Fibroblast of skin of right quadriceps (primary cell): Measurements from ENCODE around the gene EYS.
"Not testable (repeated sequence)": the region's sequence is repeated elsewhere in the genome, so short reads cannot be mapped to it uniquely, and the experiment has no call there.

Source experiments
- DNase-seq: peaks from one replicate; pipeline ENCODE4 v3.0.0-alpha.2; 2013

Gene EYS

DNA sequence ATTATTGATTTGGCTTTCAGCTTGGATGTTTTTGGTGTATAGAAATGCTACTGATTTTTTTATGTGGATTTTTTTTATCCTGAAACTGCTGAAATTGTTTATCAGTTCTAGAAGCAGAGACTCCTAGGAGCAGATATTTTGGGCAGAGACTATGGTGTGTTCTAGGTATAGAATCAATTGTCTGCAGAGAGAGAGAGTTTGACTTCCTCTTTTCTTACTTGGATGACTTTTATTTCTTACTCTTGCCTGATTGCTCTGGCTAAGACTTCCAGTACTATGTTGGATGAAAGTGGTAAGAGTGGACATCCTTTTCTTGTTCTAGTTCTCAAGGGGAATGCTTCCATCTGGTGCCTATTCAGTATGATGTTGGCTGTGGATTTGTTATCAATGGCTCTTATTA lies 1700.8 kb downstream of the EYS start:
- no peak for DNase-seq

DNA sequence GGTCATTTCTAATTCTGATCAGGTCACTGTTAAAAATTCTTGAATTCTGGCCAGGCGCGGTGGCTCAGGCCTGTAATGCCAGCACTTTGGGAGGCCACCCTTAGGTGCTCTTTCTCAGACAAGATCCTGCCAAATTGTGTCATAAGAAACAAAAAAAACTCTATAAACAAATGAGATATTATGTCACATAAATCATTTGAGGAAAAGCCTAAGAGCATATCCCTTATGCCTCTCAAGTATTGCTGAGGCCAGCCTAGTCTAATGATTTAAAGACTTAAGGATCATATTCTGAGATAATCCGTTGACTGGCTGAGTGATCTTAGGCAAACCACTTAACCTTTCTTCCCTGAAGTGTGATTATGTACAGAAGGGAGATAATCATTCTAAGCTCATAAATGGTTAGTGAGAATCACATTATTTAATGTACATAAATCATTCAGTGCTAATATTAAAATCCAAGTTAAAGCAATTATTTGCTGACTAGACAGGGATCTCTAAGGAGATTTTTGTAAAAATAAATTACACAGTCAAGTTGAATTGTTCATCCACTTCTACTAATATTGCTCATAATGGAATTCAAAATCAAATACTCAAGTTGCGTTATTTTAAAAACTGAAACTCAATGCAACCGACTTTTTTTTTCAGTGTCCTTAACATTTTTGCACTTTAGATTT lies 1706.1 kb downstream of the EYS start:
- DNase-seq = no peak

DNA sequence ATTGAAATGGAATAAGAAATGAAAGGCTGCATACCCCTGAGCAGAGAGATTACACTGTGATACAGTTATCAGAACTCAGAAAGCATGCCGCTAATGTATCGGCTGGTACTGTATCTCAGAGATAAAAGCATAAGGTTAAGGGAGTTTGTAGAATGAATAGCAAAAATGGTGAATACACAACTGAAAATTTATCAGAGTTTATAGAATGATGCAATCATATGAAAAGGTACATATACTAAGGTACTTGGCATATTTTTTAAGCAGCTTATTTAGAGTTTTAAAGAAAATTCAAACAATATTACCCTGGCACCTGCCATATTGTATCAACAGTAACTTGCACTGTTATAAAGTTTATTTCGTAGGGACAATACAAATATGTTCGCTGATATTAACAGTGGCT lies 1707.4 kb downstream of the EYS start:
- DNase-seq = no peak

DNA sequence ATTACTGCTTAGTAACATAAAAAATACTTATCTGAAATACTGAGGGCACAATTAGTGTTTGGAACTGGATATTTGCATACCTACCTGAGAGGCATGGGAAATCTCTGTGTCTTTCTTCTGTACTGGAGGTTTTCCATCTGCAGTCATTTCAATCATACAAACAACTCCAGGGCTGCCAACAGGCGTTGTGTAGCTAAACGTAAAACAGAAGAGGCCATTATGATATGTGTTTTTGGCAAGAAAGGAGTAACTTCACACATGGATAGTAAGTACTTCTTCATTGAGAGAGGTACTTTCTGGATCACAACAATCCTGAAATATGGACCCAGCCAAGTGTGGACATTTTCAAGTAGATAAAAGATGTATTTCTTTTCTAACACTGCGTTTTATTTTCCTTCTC lies 1708.0 kb downstream of the EYS start:
- DNase-seq = no peak

DNA sequence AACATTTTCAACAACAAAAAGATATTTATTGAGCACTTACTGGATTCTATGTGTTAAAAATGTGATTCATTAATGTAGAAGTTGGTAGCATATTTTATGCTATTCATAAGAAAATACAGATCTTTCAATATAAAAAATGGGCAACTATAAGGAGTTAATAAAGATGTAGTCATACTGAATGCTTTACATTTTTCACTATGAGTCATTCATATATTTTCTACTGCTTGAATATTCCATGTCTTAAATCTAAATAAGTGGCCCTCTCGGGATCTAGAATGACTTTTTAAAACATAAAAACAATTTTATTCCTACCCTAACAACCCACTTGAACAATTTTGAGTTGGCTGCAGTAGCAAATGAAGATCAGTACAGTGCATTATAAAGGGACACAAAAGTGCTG lies 1709.3 kb downstream of the EYS start:
- peak; percentile 35 for DNase-seq

DNA sequence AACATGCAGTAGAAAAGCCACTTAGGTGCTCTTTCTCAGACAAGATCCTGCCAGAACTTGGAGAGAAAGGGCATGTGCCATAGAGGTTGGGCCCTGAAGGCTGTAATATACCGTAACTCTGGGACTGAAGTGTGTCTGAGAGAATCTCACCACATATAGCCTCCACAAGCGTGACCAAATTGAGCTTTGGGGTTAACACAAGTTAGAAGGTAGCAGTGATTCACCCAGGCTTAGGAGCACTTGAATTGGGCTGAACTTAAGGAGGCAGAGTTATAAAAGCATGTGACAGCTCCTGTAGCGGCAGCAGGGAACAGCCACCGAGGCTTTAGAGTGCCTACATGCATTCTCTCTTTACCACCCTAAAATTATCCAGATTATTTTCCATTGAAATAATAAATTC lies 1709.8 kb downstream of the EYS start:
- DNase-seq = no peak

DNA sequence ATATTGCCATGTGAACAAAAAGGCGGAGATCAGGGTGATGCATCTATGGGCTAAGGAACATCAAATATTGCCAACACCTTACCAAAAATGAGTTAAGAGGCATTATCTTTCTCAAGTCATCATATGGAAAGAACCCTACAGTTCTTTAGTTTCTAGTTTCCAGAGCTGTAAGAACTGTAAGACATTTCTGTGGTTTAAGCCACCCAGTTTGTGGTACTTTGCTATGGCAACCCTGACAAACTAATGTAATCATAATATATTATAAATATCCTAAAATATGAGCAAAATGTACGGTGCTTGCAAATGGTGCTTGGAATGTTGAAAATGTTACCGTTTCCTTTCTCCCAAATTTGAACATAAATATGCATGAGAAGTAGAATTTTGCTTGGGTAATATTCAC lies 1721.8 kb downstream of the EYS start:
- DNase-seq = peak; percentile 23

DNA sequence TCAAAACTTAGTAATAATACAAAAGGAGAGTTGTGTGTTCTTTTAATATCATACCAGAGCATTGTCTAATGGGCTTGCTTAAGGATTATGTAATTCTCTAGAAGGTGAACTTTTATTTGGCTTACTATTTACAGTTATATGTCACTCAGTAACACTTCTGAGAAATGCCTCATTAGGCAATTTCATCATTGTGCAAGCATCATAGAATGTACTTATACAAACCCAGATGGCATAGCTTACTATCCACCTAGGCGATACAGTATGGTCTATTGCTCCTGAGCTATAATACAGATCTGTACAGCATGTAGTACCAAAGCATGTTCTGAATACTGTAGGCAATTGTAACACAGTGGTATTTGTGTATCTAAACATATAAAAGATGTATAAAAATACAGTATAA lies 1731.3 kb downstream of the EYS start:
- DNase-seq = no peak

DNA sequence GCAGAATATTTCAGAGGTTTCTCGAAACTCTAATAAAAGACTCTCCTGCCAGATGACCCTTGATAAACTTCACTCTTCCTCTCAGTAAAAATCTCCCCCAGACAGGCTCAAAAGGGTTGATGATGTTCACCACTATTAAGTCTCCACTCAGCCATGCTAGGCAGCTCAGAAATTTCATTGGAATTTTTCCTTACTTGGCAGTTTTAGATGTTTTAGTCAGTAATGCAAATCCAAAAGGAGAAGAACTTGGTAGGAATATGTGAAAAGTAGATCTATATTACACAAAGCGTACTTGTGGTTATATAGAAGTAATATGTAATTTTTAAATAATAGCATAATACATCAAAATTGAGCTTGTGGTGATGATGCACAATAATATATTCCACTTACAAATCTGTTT lies 1738.4 kb downstream of the EYS start:
- no peak for DNase-seq

DNA sequence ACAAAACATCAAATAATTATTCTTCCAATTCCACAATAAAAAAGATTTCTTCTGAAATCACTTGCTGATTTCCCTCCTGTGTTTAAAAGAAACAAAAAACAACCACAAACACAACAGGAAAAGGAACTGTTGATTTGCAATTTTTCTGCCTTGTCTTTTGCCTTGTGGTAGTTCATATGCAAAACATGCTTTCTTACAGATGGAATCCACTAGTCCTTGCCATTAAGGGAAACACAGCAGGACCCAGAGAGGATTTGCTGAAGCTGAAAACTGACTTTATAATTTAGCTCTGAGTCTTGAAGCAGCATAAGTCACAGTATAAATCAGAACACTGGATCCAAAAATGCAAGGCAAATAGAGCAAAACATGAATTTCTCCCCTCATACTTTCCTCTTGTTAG lies 1742.7 kb downstream of the EYS start:
- no peak for DNase-seq

DNA sequence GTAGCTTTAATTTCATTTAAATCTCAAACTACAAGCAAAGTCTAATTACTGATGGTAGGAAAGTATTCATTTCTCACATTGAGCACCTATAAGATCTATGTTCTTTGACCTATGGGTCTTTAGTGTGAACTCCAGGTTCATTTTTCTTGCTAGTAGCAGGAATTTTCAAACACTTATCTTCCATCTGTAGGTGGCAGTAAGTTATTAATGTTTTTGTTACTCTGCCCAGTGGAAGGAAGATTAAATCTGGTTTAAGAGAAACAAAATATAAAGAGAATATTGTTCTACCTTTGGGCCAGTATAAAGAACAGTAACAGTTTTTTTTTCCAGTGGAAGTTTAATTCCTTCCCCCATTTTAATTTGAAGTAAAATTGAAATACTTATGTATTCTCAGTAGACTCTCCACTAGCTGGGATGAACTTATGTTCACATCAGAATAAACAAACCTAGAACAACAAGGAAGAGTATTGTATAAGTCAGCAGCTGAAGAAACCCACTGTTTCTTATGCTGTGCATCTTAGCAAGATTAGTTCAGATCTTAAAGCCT lies 1743.2 kb downstream of the EYS start:
- DNase-seq = no peak

DNA sequence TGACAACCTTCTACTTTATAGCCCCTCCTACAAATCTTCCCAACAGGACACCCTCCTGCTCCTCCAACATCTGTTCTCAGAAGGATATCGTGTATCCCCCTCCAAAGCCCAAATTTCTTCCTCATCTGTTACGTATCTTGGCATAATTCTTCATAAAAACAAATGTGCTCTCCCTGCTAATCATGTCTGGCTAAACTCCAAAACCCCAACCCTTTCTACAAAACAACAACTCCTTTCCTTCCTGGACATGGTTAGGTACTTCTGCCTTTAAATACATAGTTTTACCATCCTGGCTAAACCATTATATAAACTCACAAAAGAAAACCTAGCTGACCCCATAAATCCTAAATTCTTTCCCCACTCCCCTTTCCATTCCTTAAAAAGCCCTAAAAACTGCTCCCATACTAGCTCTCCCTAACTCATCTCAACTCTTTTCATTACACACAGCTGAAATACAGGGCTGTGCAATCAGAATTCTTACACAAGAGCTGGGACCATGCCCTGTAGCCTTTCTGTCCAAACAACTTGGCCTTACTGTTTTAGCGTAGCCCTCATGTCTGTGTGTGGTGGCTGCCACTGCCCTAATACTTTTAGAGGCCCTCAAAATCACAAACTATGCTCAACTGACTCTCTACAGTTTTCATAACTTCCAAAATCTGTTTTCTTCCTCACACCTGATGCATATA lies 1753.5 kb downstream of the EYS start:
- DNase-seq = not testable (repeated sequence)

DNA sequence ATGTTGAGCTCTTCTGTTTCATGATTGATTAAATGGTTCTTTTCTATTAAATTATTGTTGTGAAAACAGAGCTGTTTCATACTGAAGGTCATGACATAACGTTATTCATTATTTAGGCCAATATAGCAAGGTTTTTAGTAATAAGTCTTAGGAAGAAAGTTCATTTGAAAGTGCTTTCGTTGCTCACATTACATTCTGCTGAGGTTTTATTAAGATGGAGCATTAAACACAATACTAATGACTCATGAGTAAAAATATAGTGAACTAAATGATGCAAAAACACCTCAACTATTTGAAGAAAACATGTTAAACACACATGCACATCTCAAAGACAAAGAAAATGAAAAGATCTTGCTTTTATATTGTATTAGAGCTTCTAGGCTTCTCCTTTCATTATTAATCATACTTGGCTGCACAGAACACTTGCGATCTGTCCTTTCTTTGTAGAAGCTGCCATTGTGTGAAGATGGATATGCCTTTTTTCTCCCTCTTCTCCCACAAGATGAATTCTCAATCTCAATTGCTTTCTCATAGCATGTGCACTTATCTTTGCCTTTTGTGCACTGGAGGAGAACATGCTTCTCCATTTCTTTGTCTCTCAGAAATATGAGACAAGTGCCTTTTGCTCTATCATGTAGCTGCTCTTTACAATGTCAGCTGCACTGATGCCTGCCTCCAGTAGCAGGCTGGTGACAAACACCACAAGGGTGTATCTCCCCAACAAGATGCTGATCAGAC lies 1759.1 kb downstream of the EYS start:
- no peak for DNase-seq

DNA sequence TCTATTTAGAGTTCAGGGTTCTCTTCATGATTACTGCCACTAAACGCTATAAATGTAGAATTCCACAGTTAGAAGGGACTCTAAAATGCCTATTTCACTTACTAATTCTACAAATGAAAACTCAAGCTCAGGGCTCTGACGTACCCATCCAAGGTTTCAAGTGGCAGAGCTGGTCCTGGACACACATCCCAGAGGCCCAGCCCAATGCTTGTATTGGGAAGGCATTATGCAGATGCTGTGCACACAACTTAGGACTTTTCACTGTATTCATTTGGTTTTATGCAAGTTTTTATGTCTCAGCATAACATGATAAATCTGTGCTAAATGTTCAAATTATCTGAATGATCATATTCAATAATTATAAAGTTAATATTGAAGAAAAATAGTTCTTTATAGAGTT lies 1761.0 kb downstream of the EYS start:
- DNase-seq = no peak

DNA sequence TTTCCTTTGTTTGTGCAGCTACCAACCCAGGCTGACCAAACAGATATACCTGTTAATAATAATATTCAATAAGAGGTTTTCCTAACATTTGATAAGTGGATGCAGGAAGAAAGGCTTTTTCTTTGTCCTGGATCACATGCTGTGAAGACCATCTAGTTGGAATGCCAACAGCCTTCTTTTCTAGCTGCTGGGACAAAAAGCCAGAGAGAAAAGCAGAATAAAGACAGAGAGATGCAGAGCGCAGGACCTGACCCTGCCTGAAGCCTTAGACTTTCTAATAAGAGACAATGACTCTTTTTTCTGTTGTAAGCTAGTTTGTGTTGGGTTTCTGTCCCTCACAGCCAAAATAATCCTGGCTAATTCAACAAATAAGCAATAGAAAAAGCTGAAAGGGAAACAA lies 1763.2 kb downstream of the EYS start:
- DNase-seq = no peak

DNA sequence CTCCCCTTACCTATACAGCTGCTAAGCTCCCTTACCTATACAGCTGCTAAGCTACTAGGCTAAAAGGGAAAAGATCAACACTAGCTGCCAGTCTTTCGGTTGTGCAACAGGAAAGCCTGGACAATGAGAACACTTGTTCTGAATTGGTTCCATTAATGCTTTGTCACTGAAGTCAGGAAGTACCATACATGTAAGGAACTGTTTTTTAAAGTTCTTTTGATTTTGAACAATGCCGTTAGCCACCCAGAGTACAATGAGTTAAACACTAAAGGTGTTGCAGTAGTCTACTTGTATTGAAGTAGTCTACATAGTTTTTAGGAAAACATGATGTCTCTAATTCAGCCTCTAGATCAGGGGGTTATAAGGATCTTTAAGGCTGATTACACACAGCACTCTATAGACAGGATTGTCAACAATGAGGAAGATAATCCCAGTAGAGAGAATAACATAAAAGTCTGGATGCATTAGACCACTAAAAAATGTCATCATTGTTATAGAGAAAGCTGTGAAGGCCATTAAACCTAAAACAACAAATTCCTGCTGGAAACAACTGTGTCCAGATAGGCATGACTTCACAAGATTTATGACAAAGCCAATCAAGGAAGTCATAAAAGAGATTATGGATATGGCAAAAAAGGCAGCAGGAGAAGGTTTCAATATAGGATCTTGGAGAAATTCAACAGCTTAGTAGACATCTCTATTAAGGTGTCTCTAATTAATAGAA lies 1765.1 kb downstream of the EYS start:
- no peak for DNase-seq

DNA sequence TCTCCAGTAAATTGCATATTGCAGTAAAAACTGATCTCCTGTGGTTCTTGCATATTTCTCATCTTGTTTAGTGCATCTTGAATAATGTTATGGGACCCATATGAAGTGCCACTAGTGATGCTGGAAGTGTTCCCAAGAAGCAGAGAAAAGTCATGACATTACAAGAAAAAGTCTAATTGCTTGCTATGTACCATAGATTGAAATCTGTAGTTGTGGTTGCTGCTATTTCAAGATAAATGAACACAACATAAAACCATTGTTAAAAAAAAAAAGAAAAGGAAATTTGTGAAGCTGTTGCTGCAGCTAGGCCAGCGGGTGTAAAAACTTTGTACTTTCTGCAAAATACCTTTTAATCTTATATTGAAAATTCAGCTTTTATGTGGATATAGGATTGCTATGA lies 1767.0 kb downstream of the EYS start:
- DNase-seq = no peak

DNA sequence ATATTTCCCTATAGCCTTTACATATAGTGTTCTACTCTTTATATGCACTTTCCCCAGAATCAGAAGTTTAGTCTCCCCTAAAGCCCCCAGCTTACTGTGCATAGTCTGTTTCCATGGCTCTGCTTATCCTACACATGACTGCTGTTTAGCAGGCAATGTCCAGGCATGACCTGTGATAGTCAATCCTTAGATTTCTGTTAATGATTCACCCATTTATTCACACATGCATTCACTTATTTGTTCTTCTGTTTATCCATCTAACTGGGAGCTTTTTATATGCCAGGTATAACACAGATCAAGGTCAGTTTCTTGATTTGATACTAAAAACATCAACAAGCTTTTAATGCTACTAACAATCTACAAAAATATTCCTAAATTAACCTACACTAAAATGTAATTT lies 1770.6 kb downstream of the EYS start:
- no peak for DNase-seq

DNA sequence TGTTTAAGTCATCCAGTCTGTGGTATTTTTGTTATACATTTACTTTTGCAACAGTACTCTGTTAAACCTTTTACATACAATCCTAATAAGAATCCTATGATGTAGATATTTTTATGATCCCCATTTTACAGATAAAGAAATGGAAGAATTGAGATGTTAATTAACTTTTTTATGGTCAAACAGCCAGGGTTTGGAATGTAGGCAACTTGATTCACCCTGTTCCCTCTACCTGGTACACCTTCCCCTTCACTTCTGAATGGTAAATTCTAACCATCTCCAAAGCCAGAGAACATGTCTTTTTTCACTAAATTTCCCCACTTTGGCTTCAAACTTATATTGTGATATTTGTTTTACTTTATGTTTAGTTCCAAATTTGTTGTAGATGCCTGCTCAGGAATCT lies 1771.3 kb downstream of the EYS start:
- no peak for DNase-seq

DNA sequence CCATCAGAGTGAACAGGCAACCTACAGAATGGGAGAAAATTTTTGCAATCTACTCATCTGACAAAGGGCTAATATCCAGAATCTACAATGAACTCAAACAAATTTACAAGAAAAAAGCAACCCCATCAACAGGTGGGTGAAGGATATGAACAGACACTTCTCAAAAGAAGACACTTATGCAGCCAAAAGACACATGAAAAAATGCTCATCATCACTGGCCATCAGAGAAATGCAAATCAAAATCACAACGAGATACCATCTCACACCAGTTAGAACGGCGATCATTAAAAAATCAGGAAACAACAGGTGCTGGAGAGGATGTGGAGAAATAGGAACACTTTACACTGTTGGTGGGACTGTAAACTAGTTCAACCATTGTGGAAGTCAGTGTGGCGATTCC lies 1773.1 kb downstream of the EYS start:
- DNase-seq = not testable (repeated sequence)

DNA sequence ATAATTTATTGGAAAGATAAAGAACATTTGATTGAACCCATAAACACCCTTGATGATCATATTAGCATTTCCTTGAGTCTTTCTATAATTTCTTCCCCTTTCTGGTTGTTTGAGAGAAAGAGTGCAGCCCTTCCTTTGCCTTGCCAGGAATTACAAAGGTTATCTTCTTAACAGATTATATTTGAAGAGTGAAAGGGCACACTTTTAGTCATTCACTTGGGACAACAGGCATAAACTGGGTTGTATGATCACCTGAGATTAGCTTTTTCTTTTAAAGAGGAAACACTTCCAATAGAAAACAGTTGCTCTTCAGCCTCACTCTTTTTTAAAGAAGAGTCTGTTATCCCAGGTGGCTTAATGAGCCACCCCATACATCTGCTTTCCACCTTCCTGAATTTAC lies 1776.2 kb downstream of the EYS start:
- no peak for DNase-seq

DNA sequence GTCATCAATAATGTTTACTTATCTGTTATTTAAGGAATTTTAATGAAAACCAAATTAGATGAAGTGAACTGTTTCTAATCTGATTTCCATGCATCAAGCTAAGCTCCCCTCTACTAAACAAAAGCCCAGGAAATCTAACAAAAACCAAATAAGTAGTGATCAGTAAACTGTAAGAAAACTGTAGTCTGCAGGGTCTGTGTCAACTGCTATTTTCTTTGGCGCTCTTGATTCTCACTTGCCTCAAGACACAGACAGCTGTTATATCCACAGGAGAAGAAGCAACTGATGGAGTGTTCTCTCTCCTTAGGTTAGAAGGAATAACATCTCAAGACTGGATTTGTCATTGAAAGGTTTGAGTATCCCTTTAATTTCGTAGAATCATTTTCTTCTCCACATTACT lies 1777.9 kb downstream of the EYS start:
- DNase-seq = no peak

DNA sequence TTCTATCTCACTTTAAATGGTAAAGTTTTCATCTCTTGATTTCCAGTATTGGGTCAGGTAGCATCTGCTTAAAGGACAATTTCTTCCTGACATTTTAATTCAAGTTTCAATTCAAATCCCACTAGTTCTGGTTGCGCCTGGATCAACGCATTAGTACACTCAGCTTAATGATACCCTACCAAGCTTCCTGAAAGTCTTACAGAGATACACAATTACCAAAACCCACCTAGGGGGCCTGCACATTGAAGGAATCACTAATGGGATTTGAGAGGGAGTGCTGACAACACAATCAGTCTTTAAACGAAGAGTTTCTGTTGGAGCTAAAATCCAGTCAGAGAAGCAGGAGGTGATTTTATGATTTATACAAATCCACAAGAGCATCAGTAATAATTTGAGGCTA lies 1778.4 kb downstream of the EYS start:
- no peak for DNase-seq
